Mesendoderm (in vitro differentiated cells): ENCODE data around the gene TBX10.
"Not testable (repeated sequence)": the region's sequence is repeated elsewhere in the genome, so short reads cannot be mapped to it uniquely, and the experiment has no call there.

Experiments
- DNase-seq: peaks from one replicate; pipeline ENCODE4 v3.0.0; 2013
- H2AK5ac ChIP-seq: 2 replicates; pipeline ENCODE4 v1.6.1; 2013; ENCODE audit warnings: low read length, inconsistent platforms
- H2BK120ac ChIP-seq: 2 replicates; pipeline ENCODE4 v1.6.1; 2013; ENCODE audit warnings: low read depth, mild to moderate bottlenecking, low read length, moderate library complexity, mixed read lengths
- H2BK15ac ChIP-seq: replicated peaks from 2 replicates; pipeline ENCODE4 v1.6.1; 2013; ENCODE audit warnings: low read depth, mild to moderate bottlenecking, moderate library complexity
- H2BK5ac ChIP-seq: 2 replicates; pipeline ENCODE4 v1.6.1; 2013; ENCODE audit warnings: low read length, inconsistent platforms
- H3K18ac ChIP-seq: 2 replicates; pipeline ENCODE4 v1.6.1; 2013; ENCODE audit warnings: mild to moderate bottlenecking, low read length, mixed read lengths
- H3K23ac ChIP-seq: one replicate; pipeline ENCODE4 v1.6.1; 2013; ENCODE audit warnings: low read length
- H3K27ac ChIP-seq: 2 replicates; pipeline ENCODE4 v1.5.1; 2013; ENCODE audit warnings: low read depth, mild to moderate bottlenecking, inconsistent platforms, low read length, moderate library complexity
- H3K27me3 ChIP-seq: 2 replicates; pipeline ENCODE4 v1.6.1; 2013; ENCODE audit warnings: low read length, control low read depth, mild to moderate bottlenecking, inconsistent platforms; ENCODE audit not compliant: insufficient read depth, poor library complexity
- H3K36me3 ChIP-seq: 2 replicates; pipeline ENCODE4 v1.6.1; 2013; ENCODE audit warnings: low read length, inconsistent platforms; ENCODE audit not compliant: control insufficient read depth, insufficient read depth
- H3K4ac ChIP-seq: one replicate; pipeline ENCODE4 v1.6.1; 2013; ENCODE audit warnings: low read depth, mild to moderate bottlenecking, low read length, moderate library complexity
- H3K4me1 ChIP-seq: 2 replicates; pipeline ENCODE4 v1.6.1; 2013; ENCODE audit warnings: low read depth, low read length, inconsistent platforms; ENCODE audit not compliant: control insufficient read depth
- H3K4me2 ChIP-seq: 2 replicates; pipeline ENCODE4 v1.6.1; 2013; ENCODE audit warnings: low read length
- H3K4me3 ChIP-seq: 2 replicates; pipeline ENCODE4 v1.5.1; 2013; ENCODE audit warnings: mild to moderate bottlenecking, low read length
- H3K56ac ChIP-seq: one replicate; pipeline ENCODE4 v1.6.1; 2013; ENCODE audit warnings: low read length
- H3K79me1 ChIP-seq: 2 replicates; pipeline ENCODE4 v1.6.1; 2013; ENCODE audit warnings: low read length, inconsistent platforms
- H3K79me2 ChIP-seq: 2 replicates; pipeline ENCODE4 v1.6.1; 2013; ENCODE audit warnings: mild to moderate bottlenecking, low read length; ENCODE audit not compliant: control insufficient read depth, insufficient read depth
- H3K9ac ChIP-seq: 2 replicates; pipeline ENCODE4 v1.6.1; 2013; ENCODE audit warnings: low read length, inconsistent platforms
- H4K5ac ChIP-seq: one replicate; pipeline ENCODE4 v1.6.1; 2013; ENCODE audit warnings: low read length
- H4K8ac ChIP-seq: one replicate; pipeline ENCODE4 v1.6.1; 2013; ENCODE audit warnings: low read depth, mild to moderate bottlenecking, control low read depth, low read length, moderate library complexity
- WGBS: extraction: QIAGEN DNeasy Blood & Tissue Kit; methylation state at CpG from one replicate; pipeline ENCODE4 v1.1.7; 2013; ENCODE audit warnings: low lambda C conversion rate, missing lambda C conversion rate; ENCODE audit not compliant: insufficient coverage; ENCODE audit errors: extremely low coverage; 5-methylcytosine and 5-hydroxymethylcytosine counted together

The TBX10 gene

GRCh38 chr11:67622905-67623304, 16.7 kb downstream of the TBX10 start:
- H2BK120ac ChIP-seq, H3K79me1 ChIP-seq, H3K18ac ChIP-seq, H3K4me1 ChIP-seq, H3K4ac ChIP-seq, H2BK15ac ChIP-seq, H3K4me3 ChIP-seq, H3K56ac ChIP-seq, H3K36me3 ChIP-seq, H3K27ac ChIP-seq, H3K27me3 ChIP-seq, H2BK5ac ChIP-seq, H3K79me2 ChIP-seq, H3K4me2 ChIP-seq, H4K8ac ChIP-seq, H3K23ac ChIP-seq, H3K9ac ChIP-seq, H2AK5ac ChIP-seq, H4K5ac ChIP-seq: not testable (repeated sequence)
- no CpG with 5 or more reads among the region's 7 CpGs for WGBS
- peak; percentile 30 for DNase-seq

- H3K79me2 ChIP-seq, H3K4ac ChIP-seq, H4K8ac ChIP-seq, H3K27ac ChIP-seq, H2BK120ac ChIP-seq, H3K4me1 ChIP-seq, H3K18ac ChIP-seq, H2AK5ac ChIP-seq, H2BK15ac ChIP-seq, H2BK5ac ChIP-seq, H3K23ac ChIP-seq, H3K27me3 ChIP-seq, H3K79me1 ChIP-seq, H3K4me2 ChIP-seq, H3K36me3 ChIP-seq, H3K56ac ChIP-seq, H4K5ac ChIP-seq: not testable (repeated sequence)
- peak; percentile 24 for DNase-seq
- H3K9ac ChIP-seq, result peak overlapping the region; percentile 53
- WGBS, result no CpG with 5 or more reads among the region's 3 CpGs
- peak overlapping the region; percentile 14 for H3K4me3 ChIP-seq
Measured at GRCh38 chr11:67621928-67622327, 17.6 kb downstream of the TBX10 start.

- Histone ChIP-seq H3K4me1 (peaks cover 13% of the 10 kb centered on the region), H3K9ac (peak overlapping the region; percentile 79), H3K4me3 (peak overlapping the region; percentile 72), H3K56ac (peak overlapping the region; percentile 82), H3K27ac (peak overlapping the region; percentile 31)
- not testable (repeated sequence) for H2BK15ac ChIP-seq, H3K79me1 ChIP-seq, H3K27me3 ChIP-seq, H3K23ac ChIP-seq, H4K5ac ChIP-seq, H3K36me3 ChIP-seq, H3K4ac ChIP-seq, H4K8ac ChIP-seq, H2BK5ac ChIP-seq, H3K4me2 ChIP-seq, H2AK5ac ChIP-seq, H3K18ac ChIP-seq, H2BK120ac ChIP-seq, H3K79me2 ChIP-seq
- peak; percentile 87 for DNase-seq
- WGBS, result no CpG with 5 or more reads among the region's 13 CpGs
Measured at GRCh38 chr11:67620621-67621020, 18.9 kb downstream of the TBX10 start.

- H2AK5ac ChIP-seq, H2BK15ac ChIP-seq, H2BK5ac ChIP-seq, H3K79me2 ChIP-seq, H4K5ac ChIP-seq, H3K27me3 ChIP-seq, H3K4ac ChIP-seq, H4K8ac ChIP-seq, H3K23ac ChIP-seq, H3K79me1 ChIP-seq, H3K27ac ChIP-seq, H3K36me3 ChIP-seq, H3K18ac ChIP-seq, H2BK120ac ChIP-seq: not testable (repeated sequence)
- DNase-seq, result peak; percentile 95
- Histone ChIP-seq H3K9ac (peak overlapping the region; percentile 79), H3K4me3 (peak overlapping the region; percentile 72), H3K56ac (peak overlapping the region; percentile 82), H3K4me2 (peak overlapping the region; percentile 10), H3K4me1 (peaks cover 14% of the 10 kb centered on the region)
- WGBS, result no CpG with 5 or more reads among the region's 33 CpGs
Measured at GRCh38 chr11:67619683-67620618, 19.6 kb downstream of the TBX10 start.

GRCh38 chr11:67618901-67619659, 20.5 kb downstream of the TBX10 start:
- not testable (repeated sequence) for H2BK5ac ChIP-seq, H3K36me3 ChIP-seq, H4K8ac ChIP-seq, H3K79me2 ChIP-seq, H3K79me1 ChIP-seq, H3K9ac ChIP-seq, H2BK15ac ChIP-seq, H2AK5ac ChIP-seq, H3K4ac ChIP-seq, DNase-seq, H3K27ac ChIP-seq, H3K27me3 ChIP-seq, H3K23ac ChIP-seq, H3K4me3 ChIP-seq, H3K56ac ChIP-seq, H2BK120ac ChIP-seq, H3K18ac ChIP-seq, H4K5ac ChIP-seq, H3K4me2 ChIP-seq
- peaks cover 18% of the 10 kb centered on the region for H3K4me1 ChIP-seq
- no CpG with 5 or more reads among the region's 40 CpGs for WGBS
